H1 (cell line): ENCODE measurements around the gene CNNM2. TPM values are rescaled to one million over a fixed set of nuclear protein-coding genes. Genes with fewer than 3 reads are reported as not detected.

Experiments used
- CTCF ChIA-PET: fragments of 300-600 bp; sonication (Branson Sonifier 250); formaldehyde crosslinking; loops from one replicate; lab custom pipeline; 2021; ENCODE audit not compliant: partially characterized antibody; lab: Charles Lee
- POLR2A ChIA-PET: fragments of 300-600 bp; sonication (Branson Sonifier 250); formaldehyde crosslinking; loops from one replicate; lab custom pipeline; 2021; ENCODE audit warnings: inconsistent platforms; ENCODE audit not compliant: partially characterized antibody; lab: Charles Lee
- DNase-seq, 2 experiments: peaks; one replicate each; pipeline versions ENCODE4 v3.0.0 to v3.0.0-alpha.2; 2010 to 2022; ENCODE audit warnings: low spot score in 2 of 2, low read depth in 1 of 2, mixed read lengths in 1 of 2
- FAIRE-seq: peaks from 2 replicates; lab custom pipeline; 2011; peaks lifted over from hg19 to GRCh38; lab: Jason Lieb, UNC
- H2AFZ ChIP-seq: 2 replicates; pipeline ENCODE4 v1.8.1; 2012; ENCODE audit warnings: low read length, inconsistent platforms
- H2AK5ac ChIP-seq: 2 replicates; pipeline ENCODE4 v1.6.1; 2013; ENCODE audit warnings: low read depth, low read length
- H2BK120ac ChIP-seq: replicated peaks from 2 replicates; pipeline ENCODE3; 2013; ENCODE audit warnings: low read depth, low read length, inconsistent platforms
- H2BK12ac ChIP-seq: 2 replicates; pipeline ENCODE4 v1.6.1; 2013; ENCODE audit warnings: low read depth, low read length
- H2BK15ac ChIP-seq: 2 replicates; pipeline ENCODE4 v1.6.1; 2013; ENCODE audit warnings: low read length
- H2BK20ac ChIP-seq: 2 replicates; pipeline ENCODE4 v1.6.1; 2013; ENCODE audit warnings: low read length
- H2BK5ac ChIP-seq: 2 replicates; pipeline ENCODE4 v1.6.1; 2013; ENCODE audit warnings: low read depth, low read length
- H3K14ac ChIP-seq: 2 replicates; pipeline ENCODE4 v1.6.1; 2013; ENCODE audit warnings: inconsistent platforms; ENCODE audit not compliant: insufficient read length
- H3K18ac ChIP-seq: 2 replicates; pipeline ENCODE4 v1.6.1; 2013; ENCODE audit warnings: low read length; ENCODE audit errors: extremely low read depth
- H3K23ac ChIP-seq: 2 replicates; pipeline ENCODE4 v1.6.1; 2013; ENCODE audit warnings: inconsistent platforms; ENCODE audit not compliant: insufficient read length
- H3K23me2 ChIP-seq: 2 replicates; pipeline ENCODE4 v1.6.1; 2013; ENCODE audit warnings: low read depth, low read length
- H3K27ac ChIP-seq: 2 replicates; pipeline ENCODE4 v1.6.1; 2011; ENCODE audit warnings: low read depth, low read length, inconsistent platforms
- H3K27me3 ChIP-seq, 4 experiments: replicated peaks in 1 of 4; 1 replicate in 1 of 4; 2 replicates in 3 of 4; pipeline versions ENCODE4 v1.6.1 to v1.8.1; 2011 to 2013; ENCODE audit warnings: low read length in 3 of 4, mild to moderate bottlenecking in 3 of 4, inconsistent platforms in 2 of 4, mixed read lengths in 2 of 4, moderate library complexity in 1 of 4; ENCODE audit not compliant: control insufficient read depth in 3 of 4, insufficient read depth in 3 of 4; ENCODE audit errors: extremely low read depth in 1 of 4
- H3K36me3 ChIP-seq, 4 experiments: 2 replicates each; pipeline versions ENCODE4 v1.6.1 to v1.8.1; 2011 to 2013; ENCODE audit warnings: mild to moderate bottlenecking in 4 of 4, low read length in 3 of 4, moderate library complexity in 2 of 4, control low read depth in 1 of 4, inconsistent platforms in 1 of 4; ENCODE audit not compliant: insufficient read depth in 4 of 4, control insufficient read depth in 2 of 4
- H3K4ac ChIP-seq: replicated peaks from 2 replicates; pipeline ENCODE3; 2013; ENCODE audit warnings: low read length, low read depth, mixed read lengths, inconsistent platforms; ENCODE audit not compliant: insufficient read length
- H3K4me1 ChIP-seq, 4 experiments: replicated peaks in 1 of 4; 1 replicate in 1 of 4; 2 replicates in 3 of 4; pipeline versions ENCODE4 v1.6.1 to v1.8.1; 2011 to 2013; ENCODE audit warnings: low read length in 3 of 4, inconsistent platforms in 2 of 4, mixed read lengths in 1 of 4; ENCODE audit not compliant: insufficient read depth in 4 of 4, control insufficient read depth in 3 of 4
- H3K4me2 ChIP-seq, 2 experiments: 2 replicates each; pipeline versions ENCODE4 v1.6.1 to v1.8.1; 2011 to 2013; ENCODE audit warnings: low read depth in 2 of 2, low read length in 2 of 2, control low read depth in 1 of 2, inconsistent platforms in 1 of 2, mild to moderate bottlenecking in 1 of 2; ENCODE audit not compliant: insufficient read depth in 1 of 2
- H3K4me3 ChIP-seq, 4 experiments: fragments of 200-600, 300-600 bp in 1 of 4; sonication (generic), shearing (Covaris generic), sonication (Bioruptor Twin) in 1 of 4; 2 replicates each; pipeline versions ENCODE4 v1.5.1 to v1.8.1; 2011 to 2016; ENCODE audit warnings: low read length in 4 of 4, low read depth in 3 of 4, control low read depth in 2 of 4, inconsistent platforms in 2 of 4, mild to moderate bottlenecking in 2 of 4, mixed read lengths in 1 of 4, moderate library complexity in 1 of 4; ENCODE audit not compliant: insufficient read depth in 2 of 4; ENCODE audit errors: extremely low read depth in 1 of 4
- H3K56ac ChIP-seq: replicated peaks from 2 replicates; pipeline ENCODE3; 2013; ENCODE audit warnings: low read depth, mild to moderate bottlenecking, mixed read lengths, low read length, inconsistent platforms; ENCODE audit not compliant: insufficient read length
- H3K79me1 ChIP-seq: 2 replicates; pipeline ENCODE4 v1.6.1; 2013; ENCODE audit warnings: low read depth, low read length, control low read depth
- H3K79me2 ChIP-seq, 2 experiments: 2 replicates each; pipeline versions ENCODE4 v1.6.1 to v1.8.1; 2012 to 2013; ENCODE audit warnings: low read length in 2 of 2, mild to moderate bottlenecking in 2 of 2, inconsistent platforms in 1 of 2; ENCODE audit not compliant: insufficient read depth in 2 of 2, control insufficient read depth in 1 of 2
- H3K9ac ChIP-seq, 4 experiments: replicated peaks in 1 of 4; 1 replicate in 1 of 4; 2 replicates in 3 of 4; pipeline versions ENCODE4 v1.6.1 to v1.8.1; 2011 to 2013; ENCODE audit warnings: low read depth in 3 of 4, low read length in 3 of 4, control low read depth in 2 of 4, mild to moderate bottlenecking in 2 of 4, moderate library complexity in 2 of 4, inconsistent platforms in 1 of 4; ENCODE audit errors: extremely low read depth in 1 of 4
- H3K9me3 ChIP-seq, 2 experiments: 2 replicates each; pipeline versions ENCODE4 v1.6.1 to v1.8.1; 2012 to 2013; ENCODE audit warnings: mild to moderate bottlenecking in 2 of 2, moderate library complexity in 2 of 2, control low read depth in 1 of 2, inconsistent platforms in 1 of 2, low read depth in 1 of 2, low read length in 1 of 2, mixed read lengths in 1 of 2; ENCODE audit not compliant: insufficient read depth in 2 of 2
- H4K20me1 ChIP-seq, 2 experiments: replicated peaks in 1 of 2; 2 replicates each; pipeline versions ENCODE3 to v1.8.1; 2011 to 2013; ENCODE audit warnings: inconsistent platforms in 2 of 2, low read length in 2 of 2, mild to moderate bottlenecking in 1 of 2; ENCODE audit not compliant: insufficient read depth in 2 of 2, control insufficient read depth in 1 of 2
- H4K5ac ChIP-seq: 2 replicates; pipeline ENCODE4 v1.6.1; 2013; ENCODE audit warnings: low read length, low read depth, mixed read lengths, inconsistent platforms; ENCODE audit not compliant: insufficient read length
- H4K8ac ChIP-seq: 2 replicates; pipeline ENCODE4 v1.8.0; 2013; ENCODE audit warnings: mild to moderate bottlenecking, moderate library complexity, low read length, inconsistent platforms; ENCODE audit not compliant: insufficient read depth; ENCODE audit errors: extremely low read depth
- H4K91ac ChIP-seq: replicated peaks from 2 replicates; pipeline ENCODE3; 2013; ENCODE audit warnings: low read length, mixed read lengths, inconsistent platforms; ENCODE audit not compliant: insufficient read length
- ASH2L ChIP-seq: fragments of 200-600, 300-600 bp; sonication (generic); IDR thresholded peaks from one replicate; pipeline ENCODE4 v1.7.1; 2017; ENCODE audit warnings: low read length
- EP300 ChIP-seq, 2 experiments: IDR thresholded peaks; 1 replicate in 1 of 2; 2 replicates in 1 of 2; pipeline ENCODE4 v1.6.1; 2011 to 2012; ENCODE audit warnings: low read depth in 2 of 2, low read length in 2 of 2, mild to moderate bottlenecking in 2 of 2, borderline replicate concordance in 1 of 2, inconsistent platforms in 1 of 2, moderate library complexity in 1 of 2
- KDM1A ChIP-seq: fragments of 200-600, 300-600 bp; sonication (generic); IDR thresholded peaks from 2 replicates; pipeline ENCODE4 v1.7.1; 2016; ENCODE audit warnings: mild to moderate bottlenecking, low read length, borderline replicate concordance
- MAFK ChIP-seq: IDR thresholded peaks from 2 replicates; pipeline ENCODE4 v1.6.1; 2012; ENCODE audit warnings: low read depth, mild to moderate bottlenecking, improper control_type of control experiment, low read length
- MAX ChIP-seq: IDR thresholded peaks from 2 replicates; pipeline ENCODE4 v1.6.1; 2012; ENCODE audit warnings: inconsistent platforms
- PHF8 ChIP-seq: fragments of 200-600 bp; sonication (generic); conservative IDR thresholded peaks from 2 replicates; pipeline ENCODE4 v1.7.1; 2012; ENCODE audit warnings: low read depth, mild to moderate bottlenecking, inconsistent platforms, low read length, moderate library complexity
- POLR2A ChIP-seq, 2 experiments: IDR thresholded peaks; 1 replicate in 1 of 2; 2 replicates in 1 of 2; pipeline ENCODE4 v1.6.1; 2011; ENCODE audit warnings: low read depth in 2 of 2, low read length in 2 of 2, mild to moderate bottlenecking in 2 of 2; ENCODE audit errors: control extremely low read depth in 1 of 2
- SRF ChIP-seq: IDR thresholded peaks from 2 replicates; pipeline ENCODE4 v1.6.1; 2011; ENCODE audit warnings: mild to moderate bottlenecking, low read depth, low read length, moderate library complexity
- SUZ12 ChIP-seq: fragments of 200-600 bp; sonication (generic); IDR thresholded peaks from 2 replicates; pipeline ENCODE4 v1.6.1; 2012; ENCODE audit warnings: mild to moderate bottlenecking, inconsistent platforms, low read length, moderate library complexity, mixed read lengths
- TBP ChIP-seq: IDR thresholded peaks from 2 replicates; pipeline ENCODE4 v1.6.1; 2011; ENCODE audit warnings: low read depth, low read length, improper control_type of control experiment
- WGBS, 2 experiments: shearing (Covaris generic) in 1 of 2; methylation state at CpG; one replicate each; pipeline versions ENCODE4 v1.1.6 to v1.1.7; 2013 to 2015; ENCODE audit warnings: low lambda C conversion rate in 2 of 2, mixed read lengths in 2 of 2, inconsistent platforms in 1 of 2, low coverage in 1 of 2, missing lambda C conversion rate in 1 of 2; ENCODE audit not compliant: insufficient replicate concordance in 2 of 2, insufficient coverage in 1 of 2, insufficient read length in 1 of 2; ENCODE audit errors: extremely low coverage in 1 of 2, missing lambda C conversion rate in 1 of 2; 5-methylcytosine and 5-hydroxymethylcytosine counted together
- polyA plus RNA-seq, 7 experiments: library from polyadenylated mRNA; depleted of rRNA in 3 of 7; stranded (reverse) in 5 of 7; unstranded in 2 of 7; fragments of >200 nt in 5 of 7; fragments of 200-250 nt in 2 of 7; gene quantifications; 1 replicate in 5 of 7; 2 replicates in 1 of 7; 4 replicates in 1 of 7; pipeline versions ENCODE4 v1.2.1 to v1.2.3, GENCODE V29; 2011 to 2013; ENCODE audit warnings: missing spikeins in 2 of 7, mixed read lengths in 2 of 7
- total RNA-seq: library from RNA; stranded (reverse); fragmentation: NEBNext Ultra II Directional; extraction: Animal tissue kit (Norgen Biotek cat#: 25700); gene quantifications from 2 replicates; pipeline ENCODE4 v1.2.1, GENCODE V29; 2021

Gene CNNM2
- total and polyA plus RNA-seq, 2 of the 8 experiments (the other 6 are each of a cell fraction or from before 2014, with no cell fraction given), result 7.3 to 23.6 TPM

GRCh38 chr10:102869258-102870198, 48.6 kb upstream of the CNNM2 start, which contains the start of gene AS3MT:
TSS of gene AS3MT (plus strand) at chr10:102869470. CDS start at chr10:102869593, 123 bp downstream.
- H3K9ac ChIP-seq, result peak within 1 kb of the TSS in 3 of 4 experiments; percentile 68 to 76 (median 75); a peak in 6 of 7 replicates
- no peaks in the 10 kb centered on the region; a peak in 1 of 7 replicates for H3K27me3 ChIP-seq
- FAIRE-seq, result no peak
- no peak within 1 kb of the TSS for H2BK120ac ChIP-seq
- DNase-seq, result peak in 1 of 2 experiments; percentile 90
- no peak within 1 kb of the TSS for H3K4ac ChIP-seq
- peak within 1 kb of the TSS; percentile 52; the same call in 1 of the 2 replicates for H2BK5ac ChIP-seq
- H3K36me3 ChIP-seq, result no peaks in the 10 kb centered on the region
- no peak within 1 kb of the TSS for H3K56ac ChIP-seq
- no peaks in the 10 kb centered on the region for H4K20me1 ChIP-seq
- H3K23me2 ChIP-seq, result peaks cover 10% of the 10 kb centered on the region
- H3K4me3 ChIP-seq, result peak within 1 kb of the TSS; percentile 61 to 72 (median 66)
- H2BK12ac ChIP-seq, result peak within 1 kb of the TSS; percentile 77; the same call in 1 of the 2 replicates
- H3K9me3 ChIP-seq, result no peaks in the 10 kb centered on the region
- H3K79me1 ChIP-seq, result no peaks in the 10 kb centered on the region
- peak within 1 kb of the TSS; percentile 88 to 97 for H3K4me2 ChIP-seq
- peak within 1 kb of the TSS; percentile 21 for H3K27ac ChIP-seq
- no peaks in the 10 kb centered on the region for H3K79me2 ChIP-seq
- POLR2A ChIA-PET, result interaction anchor here (0.6 to 3.0 kb wide), 10 partner anchors 8 to 225 kb away, joined by 3 to 18 read pairs (median 4); partner anchors contain the start of genes ARL3, BORCS7, CNNM2 and SFXN2
- H4K5ac ChIP-seq, result peak within 1 kb of the TSS; percentile 71
- H2BK15ac ChIP-seq, result no peak within 1 kb of the TSS; the same call in 1 of the 2 replicates
- peak within 1 kb of the TSS; percentile 93 for H3K18ac ChIP-seq
- H2BK20ac ChIP-seq, result no peak within 1 kb of the TSS
- WGBS, 2 experiments, result 7% methylated on average over 47 of the region's 63 CpGs; no CpG with 5 or more reads in 1 of the 2 experiments
- H3K14ac ChIP-seq, result no peak within 1 kb of the TSS
- CTCF ChIA-PET, result interaction anchor here (0.6 to 1.3 kb wide), 9 partner anchors 10 to 1557 kb away, joined by 3 to 4 read pairs (median 3); no protein-coding TSS in a partner anchor
- peak within 1 kb of the TSS; percentile 91 for H2AFZ ChIP-seq
- H4K8ac ChIP-seq, result peak within 1 kb of the TSS; percentile 92; the same call in 1 of the 2 replicates
- H3K23ac ChIP-seq, result no peak within 1 kb of the TSS
- H2AK5ac ChIP-seq, result no peak within 1 kb of the TSS
- H4K91ac ChIP-seq, result peak within 1 kb of the TSS; percentile 2
- peaks cover 0 to 6% (median 3%) of the 10 kb centered on the region in 4 experiments; a peak in 5 of 7 replicates for H3K4me1 ChIP-seq
- TF ChIP-seq MAFK (no peak), MAX (peak; percentile 46; the same call in 1 of the 2 replicates), EP300 (IDR thresholded peaks at IDR 0.05; ENCODE audit: borderline replicate concordance in 1 of 2, low read depth in 2 of 2, low read length in 2 of 2) (no peak), SUZ12 (no peak), TBP (peak; percentile 40), ASH2L (peak; percentile 98), KDM1A (no peak), PHF8 (peak; percentile 31; the same call in 1 of the 2 replicates), SRF (peak; percentile 28; the same call in 1 of the 2 replicates), POLR2A (IDR thresholded peaks at IDR 0.05; ENCODE audit: control extremely low read depth in 1 of 2, low read depth in 2 of 2, low read length in 2 of 2) (peak in 1 of 2 experiments; percentile 74; a peak in 2 of 3 replicates)
